Endothelial cell of umbilical vein (primary cell): ENCODE results near the gene GTSF1L. TPM values are rescaled to one million over a fixed set of nuclear protein-coding genes. Genes with fewer than 3 reads are reported as not detected.

Source experiments
- BruUV-seq: library from RNA; stranded (reverse); fragments of 400-500 nt; replicated peaks from 2 replicates; lab custom pipeline; 2021; lab: Mats Ljungman, UMichigan
- CTCF ChIA-PET: fragments of 300-600, 350-600 bp; sonication (Branson Sonifier 250); formaldehyde crosslinking; loops from one replicate; lab custom pipeline; 2021; ENCODE audit warnings: antibody characterized with exemption, inconsistent platforms; lab: Charles Lee
- POLR2A ChIA-PET: fragments of 300-600, 350-600 bp; sonication (Branson Sonifier 250); formaldehyde crosslinking; loops from one replicate; lab custom pipeline; 2021; ENCODE audit warnings: antibody characterized with exemption, inconsistent platforms; lab: Charles Lee
- DNase-seq: peaks from one replicate; pipeline ENCODE4 v3.0.0-alpha.2; 2011; ENCODE audit warnings: low read depth, low spot score
- FAIRE-seq: peaks from 2 replicates; lab custom pipeline; 2011; peaks lifted over from hg19 to GRCh38; lab: Jason Lieb, UNC
- H2AFZ ChIP-seq: 2 replicates; pipeline ENCODE4 v1.6.0; 2012; ENCODE audit warnings: low read depth, low read length, control low read depth, inconsistent platforms
- H3K27ac ChIP-seq: 2 replicates; pipeline ENCODE4 v1.5.1; 2011; ENCODE audit warnings: low read depth, mild to moderate bottlenecking, control low read depth, low read length, moderate library complexity; ENCODE audit not compliant: insufficient read depth
- H3K27me3 ChIP-seq, 2 experiments: 2 replicates each; pipeline versions ENCODE4 v1.6.0 to v1.6.1; 2011; ENCODE audit warnings: low read length in 2 of 2, mixed read lengths in 1 of 2; ENCODE audit not compliant: control insufficient read depth in 2 of 2, insufficient read depth in 2 of 2
- H3K36me3 ChIP-seq, 2 experiments: 2 replicates in 1 of 2; 3 replicates in 1 of 2; pipeline ENCODE4 v1.5.1; 2011; ENCODE audit warnings: low read length in 2 of 2, mild to moderate bottlenecking in 1 of 2, moderate library complexity in 1 of 2; ENCODE audit not compliant: control insufficient read depth in 2 of 2, insufficient read depth in 2 of 2; ENCODE audit errors: extremely low read depth in 1 of 2
- H3K4me1 ChIP-seq: 3 replicates; pipeline ENCODE4 v1.5.1; 2011; ENCODE audit warnings: mild to moderate bottlenecking, low read length; ENCODE audit not compliant: control insufficient read depth, insufficient read depth; ENCODE audit errors: extremely low read depth
- H3K4me2 ChIP-seq: 2 replicates; pipeline ENCODE4 v1.6.1; 2011; ENCODE audit warnings: low read length, control low read depth, mixed read lengths; ENCODE audit not compliant: insufficient read depth
- H3K4me3 ChIP-seq, 3 experiments: fragments of 200-600 bp in 1 of 3; sonication (generic), shearing (Covaris generic) in 1 of 3; replicated peaks in 1 of 3; 2 replicates each; pipeline ENCODE4 v1.5.1; 2011 to 2016; ENCODE audit warnings: control low read depth in 3 of 3, low read length in 3 of 3, mild to moderate bottlenecking in 2 of 3, inconsistent platforms in 1 of 3, low read depth in 1 of 3, moderate library complexity in 1 of 3; ENCODE audit not compliant: insufficient read depth in 1 of 3
- H3K79me2 ChIP-seq: 2 replicates; pipeline ENCODE4 v1.6.0; 2012; ENCODE audit warnings: low read length, inconsistent platforms; ENCODE audit not compliant: control insufficient read depth, insufficient read depth
- H3K9ac ChIP-seq: replicated peaks from 2 replicates; pipeline ENCODE3; 2011; ENCODE audit warnings: low read length, control low read depth; ENCODE audit not compliant: insufficient read depth; ENCODE audit errors: extremely low read depth
- H3K9me1 ChIP-seq: replicated peaks from 3 replicates; pipeline ENCODE4 v1.6.0; 2011; ENCODE audit warnings: mild to moderate bottlenecking, low read length; ENCODE audit not compliant: control insufficient read depth, insufficient read depth; ENCODE audit errors: extremely low read depth
- H3K9me3 ChIP-seq: replicated peaks from 2 replicates; pipeline ENCODE4 v1.5.1; 2012; ENCODE audit warnings: low read length, inconsistent platforms; ENCODE audit not compliant: control insufficient read depth, insufficient read depth
- H4K20me1 ChIP-seq: replicated peaks from 2 replicates; pipeline ENCODE3; 2011; ENCODE audit warnings: mild to moderate bottlenecking, low read length; ENCODE audit not compliant: control insufficient read depth, insufficient read depth; ENCODE audit errors: extremely low read depth
- EZH2 ChIP-seq: IDR thresholded peaks from 2 replicates; pipeline ENCODE4 v1.6.1; 2012; ENCODE audit warnings: borderline replicate concordance, low read depth, mild to moderate bottlenecking, moderate library complexity, low read length, inconsistent platforms; ENCODE audit not compliant: severe bottlenecking
- FOS ChIP-seq: IDR thresholded peaks from 2 replicates; pipeline ENCODE4 v1.6.1; 2011; ENCODE audit warnings: mild to moderate bottlenecking, low read length, moderate library complexity, borderline replicate concordance; ENCODE audit not compliant: insufficient read depth
- GATA2 ChIP-seq: IDR thresholded peaks from 2 replicates; pipeline ENCODE4 v1.7.0; 2011; ENCODE audit warnings: low read depth, mild to moderate bottlenecking, moderate library complexity, mixed read lengths, low read length; ENCODE audit not compliant: insufficient read length, insufficient read depth
- JUN ChIP-seq: IDR thresholded peaks from 2 replicates; pipeline ENCODE4 v1.6.1; 2011; ENCODE audit warnings: borderline replicate concordance, low read depth; ENCODE audit not compliant: insufficient read length, insufficient read depth
- MYC ChIP-seq: IDR thresholded peaks from one replicate; pipeline ENCODE4 v1.6.1; 2011; ENCODE audit warnings: mild to moderate bottlenecking, low read depth, low read length
- POLR2A ChIP-seq: IDR thresholded peaks from 2 replicates; pipeline ENCODE4 v1.6.1; 2012; ENCODE audit warnings: low read depth, mild to moderate bottlenecking, control low read depth, low read length
- POLR2AphosphoS5 ChIP-seq: IDR thresholded peaks from 2 replicates; pipeline ENCODE4 v1.6.1; 2012; ENCODE audit warnings: low read depth, mild to moderate bottlenecking, control low read depth, low read length, moderate library complexity; ENCODE audit not compliant: insufficient read depth
- dilution Hi-C: fragments of 300-500 bp; cut with MboI; formaldehyde crosslinking; loops from one replicate; pipeline ENCODE4 v1.15.0; 2019; ENCODE audit warnings: low sequenced_read_pairs; ENCODE audit not compliant: extremely low pct_ligation_motif_present
- intact Hi-C: fragments of 100-400 bp; cut with micrococcal nuclease; formaldehyde crosslinking; loops from one replicate; pipeline ENCODE4 v1.10.0; 2022
- polyA plus RNA-seq, 4 experiments: library from polyadenylated mRNA; depleted of rRNA in 3 of 4; stranded (reverse) in 3 of 4; unstranded in 1 of 4; fragments of >200 nt; gene quantifications; 2 replicates each; pipeline versions ENCODE4 v1.2.1 to v1.2.3, GENCODE V29; 2011 to 2012; ENCODE audit warnings: missing spikeins in 1 of 4
- total RNA-seq: library from RNA; stranded (reverse); gene quantifications from 2 replicates; pipeline ENCODE4 v1.2.3, GENCODE V29; 2021
- TF ChIP-seq, protein P1 (sequence below): IDR thresholded peaks from 2 replicates; pipeline ENCODE4 v1.6.1; 2011; ENCODE audit not compliant: insufficient read depth, insufficient read length
- TF ChIP-seq, protein P2 (sequence below), 2 donors: IDR thresholded peaks; 1 replicate in 1 of 2; 2 replicates in 1 of 2; pipeline ENCODE4 v1.5.1; 2011; ENCODE audit warnings: low read length in 2 of 2, mild to moderate bottlenecking in 2 of 2, moderate library complexity in 2 of 2, control low read depth in 1 of 2, inconsistent platforms in 1 of 2, low read depth in 1 of 2; ENCODE audit not compliant: insufficient read depth in 1 of 2; ENCODE audit errors: extremely low read depth in 1 of 2

GTSF1L gene
- total and polyA plus RNA-seq, 2 donors (not counting 3 experiments of a cell fraction or from before 2014, with no cell fraction given) = not detected

- Histone ChIP-seq H3K9me3 (no peaks in the 10 kb centered on the region), H3K79me2 (no peaks in the 10 kb centered on the region), H3K4me3 (no peak overlapping the region), H3K9ac (no peak overlapping the region), H2AFZ (no peak overlapping the region), H3K27me3 (no peaks in the 10 kb centered on the region), H3K9me1 (no peaks in the 10 kb centered on the region), H4K20me1 (no peaks in the 10 kb centered on the region), H3K4me1 (no peaks in the 10 kb centered on the region), H3K27ac (no peak overlapping the region), H3K36me3 (peaks cover 0 to 8% of the 10 kb centered on the region in 2 experiments), H3K4me2 (no peak overlapping the region)
- no TSS peak for BruUV-seq
- FAIRE-seq = no peak
- dilution Hi-C loops (no loop called here), intact Hi-C loops (no loop called here)
- TF ChIP-seq, protein P1, sequence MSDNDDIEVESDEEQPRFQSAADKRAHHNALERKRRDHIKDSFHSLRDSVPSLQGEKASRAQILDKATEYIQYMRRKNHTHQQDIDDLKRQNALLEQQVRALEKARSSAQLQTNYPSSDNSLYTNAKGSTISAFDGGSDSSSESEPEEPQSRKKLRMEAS = no peak
- no peak for TF ChIP-seq JUN
- no peak for TF ChIP-seq POLR2AphosphoS5
- TF ChIP-seq MYC = no peak
- no peak for TF ChIP-seq GATA2
- no peak for TF ChIP-seq POLR2A
- TF ChIP-seq, protein P2, sequence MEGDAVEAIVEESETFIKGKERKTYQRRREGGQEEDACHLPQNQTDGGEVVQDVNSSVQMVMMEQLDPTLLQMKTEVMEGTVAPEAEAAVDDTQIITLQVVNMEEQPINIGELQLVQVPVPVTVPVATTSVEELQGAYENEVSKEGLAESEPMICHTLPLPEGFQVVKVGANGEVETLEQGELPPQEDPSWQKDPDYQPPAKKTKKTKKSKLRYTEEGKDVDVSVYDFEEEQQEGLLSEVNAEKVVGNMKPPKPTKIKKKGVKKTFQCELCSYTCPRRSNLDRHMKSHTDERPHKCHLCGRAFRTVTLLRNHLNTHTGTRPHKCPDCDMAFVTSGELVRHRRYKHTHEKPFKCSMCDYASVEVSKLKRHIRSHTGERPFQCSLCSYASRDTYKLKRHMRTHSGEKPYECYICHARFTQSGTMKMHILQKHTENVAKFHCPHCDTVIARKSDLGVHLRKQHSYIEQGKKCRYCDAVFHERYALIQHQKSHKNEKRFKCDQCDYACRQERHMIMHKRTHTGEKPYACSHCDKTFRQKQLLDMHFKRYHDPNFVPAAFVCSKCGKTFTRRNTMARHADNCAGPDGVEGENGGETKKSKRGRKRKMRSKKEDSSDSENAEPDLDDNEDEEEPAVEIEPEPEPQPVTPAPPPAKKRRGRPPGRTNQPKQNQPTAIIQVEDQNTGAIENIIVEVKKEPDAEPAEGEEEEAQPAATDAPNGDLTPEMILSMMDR (IDR thresholded peaks at IDR 0.05; ENCODE audit: extremely low read depth in 1 of 2, insufficient read depth in 1 of 2, low read depth in 1 of 2, low read length in 2 of 2) = no peak
- TF ChIP-seq FOS = no peak
- TF ChIP-seq EZH2 = no peak
- DNase-seq = no peak
- ChIA-PET CTCF (no interaction called here), POLR2A (no interaction called here)
Observed at GRCh38 chr20:43699941-43700565, 26.7 kb downstream of the GTSF1L start.
